Measurements from ENCODE around the gene EEFSEC.

DNA sequence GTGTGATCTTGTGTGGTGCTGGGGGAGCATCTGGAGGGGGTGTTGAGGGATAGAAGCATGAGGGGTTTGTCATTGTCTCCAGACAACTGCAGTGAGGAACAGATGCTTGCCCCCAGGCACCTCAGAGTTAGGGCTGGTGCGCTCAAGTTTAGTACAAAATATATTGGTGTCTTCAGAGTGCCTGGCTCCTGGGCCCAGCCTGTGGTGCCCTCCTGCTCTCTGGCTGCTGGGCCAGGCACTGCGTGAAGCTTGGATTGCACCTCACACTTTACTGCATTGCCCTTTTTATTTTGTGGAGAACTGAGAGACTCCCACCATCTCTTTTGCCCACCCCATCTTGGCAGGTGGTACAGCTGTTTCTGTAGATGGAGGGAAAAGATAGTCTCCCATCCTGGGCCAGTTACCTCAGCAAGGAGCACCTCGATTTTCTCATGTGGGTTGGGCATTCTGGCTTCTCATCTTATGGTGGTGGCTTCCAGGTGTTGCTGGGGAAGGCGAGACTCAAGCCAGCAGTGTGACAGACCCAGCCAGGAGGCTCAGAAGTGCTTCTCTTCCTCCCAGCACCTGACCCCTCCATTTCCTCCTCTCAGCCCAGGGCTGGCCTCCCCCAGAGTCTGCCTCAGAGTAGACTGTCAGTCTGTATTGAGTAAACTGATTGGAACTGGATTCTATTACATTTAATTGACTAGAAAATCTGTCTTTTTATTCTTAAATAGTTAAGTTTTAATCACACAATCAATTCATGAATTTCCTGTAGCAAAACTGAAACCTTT is 173.0 kb downstream of the EEFSEC start:
- no peak for TF ChIP-seq CTCF (conservative IDR thresholded peaks at IDR 0.05)
- no peak for TF ChIP-seq ZFX (IDR thresholded peaks at IDR 0.05)
